HepG2 (cell line): ENCODE data around the gene UCKL1. TPM values are rescaled to one million over a fixed set of nuclear protein-coding genes. Genes with fewer than 3 reads are reported as not detected.

ENCODE experiments used
- ESRRA ChIP-seq: sonication (generic); formaldehyde crosslinking; IDR thresholded peaks from 2 replicates; pipeline ENCODE4 v1.5.1; 2020; ENCODE audit warnings: mild to moderate bottlenecking, low read depth, missing genetic modification reagents
- IRX3 ChIP-seq: sonication (generic); formaldehyde crosslinking; IDR thresholded peaks from 2 replicates; pipeline ENCODE4 v1.8.1; 2023; ENCODE audit warnings: mild to moderate bottlenecking, low read depth, missing genetic modification reagents, borderline replicate concordance
- KLF16 ChIP-seq, 2 experiments: sonication (generic) in 1 of 2; formaldehyde crosslinking in 1 of 2; IDR thresholded peaks; 2 replicates each; pipeline versions ENCODE4 v1.6.1 to v1.8.0; 2016 to 2023; ENCODE audit warnings: missing genetic modification reagents in 2 of 2, missing compliant biosample characterization in 1 of 2
- KLF9 ChIP-seq: IDR thresholded peaks from 2 replicates; pipeline ENCODE4 v1.6.1; 2016; ENCODE audit warnings: low read depth
- LCORL ChIP-seq, 2 experiments: fragments of 450-650 bp in 1 of 2; sonication (generic) in 1 of 2; formaldehyde crosslinking in 1 of 2; IDR thresholded peaks; 2 replicates each; pipeline versions ENCODE4 v1.5.0 to v1.6.1; 2017 to 2020; ENCODE audit warnings: antibody characterized with exemption in 1 of 2, missing genetic modification reagents in 1 of 2
- MED8 ChIP-seq: sonication (generic); formaldehyde crosslinking; IDR thresholded peaks from 2 replicates; pipeline ENCODE4 v1.8.1; 2023; ENCODE audit warnings: mild to moderate bottlenecking, missing genetic modification reagents; ENCODE audit not compliant: insufficient replicate concordance
- NR2C2 ChIP-seq: sonication (generic); formaldehyde crosslinking; IDR thresholded peaks from 2 replicates; pipeline ENCODE4 v1.4.0; 2020; ENCODE audit warnings: missing genetic modification reagents, mild to moderate bottlenecking, moderate library complexity, borderline replicate concordance
- RBM39 ChIP-seq: fragments of 200-400 bp; formaldehyde crosslinking; IDR thresholded peaks from one replicate; pipeline ENCODE4 v1.6.1; 2018; ENCODE audit warnings: antibody characterized with exemption, mild to moderate bottlenecking, low read depth, low read length; ENCODE audit not compliant: poor library complexity, severe bottlenecking
- SETDB1 ChIP-seq: sonication (generic); formaldehyde crosslinking; IDR thresholded peaks from 2 replicates; pipeline ENCODE4 v1.5.1; 2020; ENCODE audit warnings: missing genetic modification reagents, mild to moderate bottlenecking, borderline replicate concordance
- ZNF121 ChIP-seq: sonication (generic); formaldehyde crosslinking; IDR thresholded peaks from 2 replicates; pipeline ENCODE4 v1.5.0; 2020; ENCODE audit warnings: mild to moderate bottlenecking, missing genetic modification reagents
- ZNF589 ChIP-seq: sonication (generic); formaldehyde crosslinking; conservative IDR thresholded peaks from 2 replicates; pipeline ENCODE4 v1.8.0; 2022; ENCODE audit warnings: mild to moderate bottlenecking, moderate library complexity, missing genetic modification reagents
- ZNF761 ChIP-seq: sonication (generic); formaldehyde crosslinking; conservative IDR thresholded peaks from 2 replicates; pipeline ENCODE4 v1.4.0; 2020; ENCODE audit warnings: mild to moderate bottlenecking, missing genetic modification reagents
- ZNF780A ChIP-seq: sonication (generic); formaldehyde crosslinking; IDR thresholded peaks from 2 replicates; pipeline ENCODE4 v1.8.0; 2022; ENCODE audit warnings: mild to moderate bottlenecking, missing genetic modification reagents, moderate library complexity
- ZNF850 ChIP-seq: sonication (generic); formaldehyde crosslinking; conservative IDR thresholded peaks from 2 replicates; pipeline ENCODE4 v1.9.0; 2021; ENCODE audit warnings: mild to moderate bottlenecking, missing genetic modification reagents
- ZSCAN12 ChIP-seq: sonication (generic); formaldehyde crosslinking; IDR thresholded peaks from 2 replicates; pipeline ENCODE4 v1.9.0; 2021; ENCODE audit warnings: mild to moderate bottlenecking, missing genetic modification reagents
- polyA plus RNA-seq, 8 experiments: library from polyadenylated mRNA; depleted of rRNA in 3 of 8; stranded (reverse) in 7 of 8; unstranded in 1 of 8; fragments of >200 nt; fragmentation: Illumina TruSeq in 4 of 8; extraction: Trizol in 4 of 8; gene quantifications; 2 replicates each; pipeline versions ENCODE4 v1.2.1 to v1.2.3, GENCODE V29; 2011 to 2016; ENCODE audit warnings: low read depth in 4 of 8, missing spikeins in 1 of 8, mixed read lengths in 1 of 8; ENCODE audit not compliant: insufficient read depth in 1 of 8
- total RNA-seq, 5 experiments: library from RNA; depleted of rRNA; stranded (reverse); fragments of >200 nt; fragmentation: Illumina TruSeq; extraction: Trizol; gene quantifications; 2 replicates each; pipeline ENCODE4 v1.2.3, GENCODE V29; 2016; ENCODE audit warnings: low read depth in 1 of 5
- TF ChIP-seq, protein P1 (sequence below): sonication (generic); formaldehyde crosslinking; IDR thresholded peaks from 2 replicates; pipeline ENCODE4 v1.4.0; 2020; ENCODE audit warnings: missing genetic modification reagents
- TF ChIP-seq, protein P2 (sequence below): sonication (generic); formaldehyde crosslinking; IDR thresholded peaks from 2 replicates; pipeline ENCODE4 v1.5.0; 2020; ENCODE audit warnings: missing genetic modification reagents
- TF ChIP-seq, protein P3 (sequence below): sonication (generic); formaldehyde crosslinking; IDR thresholded peaks from 2 replicates; pipeline ENCODE4 v1.5.0; 2020; ENCODE audit warnings: missing genetic modification reagents
- TF ChIP-seq, protein P4 (sequence below): sonication (generic); formaldehyde crosslinking; IDR thresholded peaks from 2 replicates; pipeline ENCODE4 v1.9.0; 2021; ENCODE audit warnings: missing genetic modification reagents, borderline replicate concordance

UCKL1 gene
- total and polyA plus RNA-seq, 2 of the 13 experiments (the other 11 are each of a cell fraction or from before 2014, with no cell fraction given) = 50.2 to 126 TPM

DNA sequence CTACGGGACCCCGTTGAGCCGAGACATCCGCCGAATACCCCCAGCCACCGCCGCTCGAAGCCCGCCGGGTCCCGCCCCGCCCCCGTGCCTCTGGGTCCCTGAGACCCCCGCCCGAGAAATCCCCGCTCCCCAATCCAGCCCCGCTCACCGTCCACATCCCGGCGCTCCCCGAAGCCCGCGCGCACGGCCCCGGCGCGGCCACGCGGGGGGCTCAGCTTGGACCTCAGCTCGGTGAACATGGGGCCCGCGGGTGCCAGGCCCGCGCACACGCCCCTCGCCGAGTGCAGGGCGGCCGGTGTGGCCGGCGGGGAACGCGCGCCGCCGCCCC is 23.0 kb upstream of the UCKL1 start (continued):
- TF ChIP-seq, protein P1, sequence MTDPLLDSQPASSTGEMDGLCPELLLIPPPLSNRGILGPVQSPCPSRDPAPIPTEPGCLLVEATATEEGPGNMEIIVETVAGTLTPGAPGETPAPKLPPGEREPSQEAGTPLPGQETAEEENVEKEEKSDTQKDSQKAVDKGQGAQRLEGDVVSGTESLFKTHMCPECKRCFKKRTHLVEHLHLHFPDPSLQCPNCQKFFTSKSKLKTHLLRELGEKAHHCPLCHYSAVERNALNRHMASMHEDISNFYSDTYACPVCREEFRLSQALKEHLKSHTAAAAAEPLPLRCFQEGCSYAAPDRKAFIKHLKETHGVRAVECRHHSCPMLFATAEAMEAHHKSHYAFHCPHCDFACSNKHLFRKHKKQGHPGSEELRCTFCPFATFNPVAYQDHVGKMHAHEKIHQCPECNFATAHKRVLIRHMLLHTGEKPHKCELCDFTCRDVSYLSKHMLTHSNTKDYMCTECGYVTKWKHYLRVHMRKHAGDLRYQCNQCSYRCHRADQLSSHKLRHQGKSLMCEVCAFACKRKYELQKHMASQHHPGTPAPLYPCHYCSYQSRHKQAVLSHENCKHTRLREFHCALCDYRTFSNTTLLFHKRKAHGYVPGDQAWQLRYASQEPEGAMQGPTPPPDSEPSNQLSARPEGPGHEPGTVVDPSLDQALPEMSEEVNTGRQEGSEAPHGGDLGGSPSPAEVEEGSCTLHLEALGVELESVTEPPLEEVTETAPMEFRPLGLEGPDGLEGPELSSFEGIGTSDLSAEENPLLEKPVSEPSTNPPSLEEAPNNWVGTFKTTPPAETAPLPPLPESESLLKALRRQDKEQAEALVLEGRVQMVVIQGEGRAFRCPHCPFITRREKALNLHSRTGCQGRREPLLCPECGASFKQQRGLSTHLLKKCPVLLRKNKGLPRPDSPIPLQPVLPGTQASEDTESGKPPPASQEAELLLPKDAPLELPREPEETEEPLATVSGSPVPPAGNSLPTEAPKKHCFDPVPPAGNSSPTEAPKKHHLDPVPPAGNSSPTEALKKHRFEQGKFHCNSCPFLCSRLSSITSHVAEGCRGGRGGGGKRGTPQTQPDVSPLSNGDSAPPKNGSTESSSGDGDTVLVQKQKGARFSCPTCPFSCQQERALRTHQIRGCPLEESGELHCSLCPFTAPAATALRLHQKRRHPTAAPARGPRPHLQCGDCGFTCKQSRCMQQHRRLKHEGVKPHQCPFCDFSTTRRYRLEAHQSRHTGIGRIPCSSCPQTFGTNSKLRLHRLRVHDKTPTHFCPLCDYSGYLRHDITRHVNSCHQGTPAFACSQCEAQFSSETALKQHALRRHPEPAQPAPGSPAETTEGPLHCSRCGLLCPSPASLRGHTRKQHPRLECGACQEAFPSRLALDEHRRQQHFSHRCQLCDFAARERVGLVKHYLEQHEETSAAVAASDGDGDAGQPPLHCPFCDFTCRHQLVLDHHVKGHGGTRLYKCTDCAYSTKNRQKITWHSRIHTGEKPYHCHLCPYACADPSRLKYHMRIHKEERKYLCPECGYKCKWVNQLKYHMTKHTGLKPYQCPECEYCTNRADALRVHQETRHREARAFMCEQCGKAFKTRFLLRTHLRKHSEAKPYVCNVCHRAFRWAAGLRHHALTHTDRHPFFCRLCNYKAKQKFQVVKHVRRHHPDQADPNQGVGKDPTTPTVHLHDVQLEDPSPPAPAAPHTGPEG (CRISPR knock-in tag) = 0 out of 2 replicates have a peak, but pooled peaks have one; percentile 49
- TF ChIP-seq ZNF850 (CRISPR knock-in tag) (no peak; the same call in 1 of the 2 replicates), ZNF121 (no peak), KLF16 (CRISPR knock-in tag; IDR thresholded peaks at IDR 0.05) (no peak), NR2C2 (CRISPR knock-in tag) (no peak), LCORL (IDR thresholded peaks at IDR 0.05) (no peak), LCORL (CRISPR knock-in tag; IDR thresholded peaks at IDR 0.05) (no peak), ZNF589 (CRISPR knock-in tag) (0 out of 2 replicates have a peak, but pooled peaks have one; percentile 20), ESRRA (CRISPR knock-in tag) (no peak), RBM39 (no peak), SETDB1 (CRISPR knock-in tag) (no peak), ZNF761 (CRISPR knock-in tag) (no peak), MED8 (CRISPR knock-in tag) (no peak), ZNF780A (CRISPR knock-in tag) (no peak), KLF9 (CRISPR knock-in tag) (0 out of 2 replicates have a peak, but pooled peaks have one; percentile 14), ZSCAN12 (0 out of 2 replicates have a peak, but pooled peaks have one; percentile 8), IRX3 (CRISPR knock-in tag) (no peak)
- TF ChIP-seq, protein P2, sequence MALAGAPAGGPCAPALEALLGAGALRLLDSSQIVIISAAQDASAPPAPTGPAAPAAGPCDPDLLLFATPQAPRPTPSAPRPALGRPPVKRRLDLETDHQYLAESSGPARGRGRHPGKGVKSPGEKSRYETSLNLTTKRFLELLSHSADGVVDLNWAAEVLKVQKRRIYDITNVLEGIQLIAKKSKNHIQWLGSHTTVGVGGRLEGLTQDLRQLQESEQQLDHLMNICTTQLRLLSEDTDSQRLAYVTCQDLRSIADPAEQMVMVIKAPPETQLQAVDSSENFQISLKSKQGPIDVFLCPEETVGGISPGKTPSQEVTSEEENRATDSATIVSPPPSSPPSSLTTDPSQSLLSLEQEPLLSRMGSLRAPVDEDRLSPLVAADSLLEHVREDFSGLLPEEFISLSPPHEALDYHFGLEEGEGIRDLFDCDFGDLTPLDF (CRISPR knock-in tag) = no peak
- TF ChIP-seq, protein P3, sequence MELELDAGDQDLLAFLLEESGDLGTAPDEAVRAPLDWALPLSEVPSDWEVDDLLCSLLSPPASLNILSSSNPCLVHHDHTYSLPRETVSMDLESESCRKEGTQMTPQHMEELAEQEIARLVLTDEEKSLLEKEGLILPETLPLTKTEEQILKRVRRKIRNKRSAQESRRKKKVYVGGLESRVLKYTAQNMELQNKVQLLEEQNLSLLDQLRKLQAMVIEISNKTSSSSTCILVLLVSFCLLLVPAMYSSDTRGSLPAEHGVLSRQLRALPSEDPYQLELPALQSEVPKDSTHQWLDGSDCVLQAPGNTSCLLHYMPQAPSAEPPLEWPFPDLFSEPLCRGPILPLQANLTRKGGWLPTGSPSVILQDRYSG (CRISPR knock-in tag) = 0 out of 2 replicates have a peak, but pooled peaks have one; percentile 23
- TF ChIP-seq, protein P4, sequence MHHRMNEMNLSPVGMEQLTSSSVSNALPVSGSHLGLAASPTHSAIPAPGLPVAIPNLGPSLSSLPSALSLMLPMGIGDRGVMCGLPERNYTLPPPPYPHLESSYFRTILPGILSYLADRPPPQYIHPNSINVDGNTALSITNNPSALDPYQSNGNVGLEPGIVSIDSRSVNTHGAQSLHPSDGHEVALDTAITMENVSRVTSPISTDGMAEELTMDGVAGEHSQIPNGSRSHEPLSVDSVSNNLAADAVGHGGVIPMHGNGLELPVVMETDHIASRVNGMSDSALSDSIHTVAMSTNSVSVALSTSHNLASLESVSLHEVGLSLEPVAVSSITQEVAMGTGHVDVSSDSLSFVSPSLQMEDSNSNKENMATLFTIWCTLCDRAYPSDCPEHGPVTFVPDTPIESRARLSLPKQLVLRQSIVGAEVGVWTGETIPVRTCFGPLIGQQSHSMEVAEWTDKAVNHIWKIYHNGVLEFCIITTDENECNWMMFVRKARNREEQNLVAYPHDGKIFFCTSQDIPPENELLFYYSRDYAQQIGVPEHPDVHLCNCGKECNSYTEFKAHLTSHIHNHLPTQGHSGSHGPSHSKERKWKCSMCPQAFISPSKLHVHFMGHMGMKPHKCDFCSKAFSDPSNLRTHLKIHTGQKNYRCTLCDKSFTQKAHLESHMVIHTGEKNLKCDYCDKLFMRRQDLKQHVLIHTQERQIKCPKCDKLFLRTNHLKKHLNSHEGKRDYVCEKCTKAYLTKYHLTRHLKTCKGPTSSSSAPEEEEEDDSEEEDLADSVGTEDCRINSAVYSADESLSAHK (CRISPR knock-in tag) = 0 out of 2 replicates have a peak, but pooled peaks have one; percentile 8
